ENCODE results near the gene RASGRF1.

The RASGRF1 gene

GRCh38 chr15:79093352-79093935 is 2.9 kb upstream of the RASGRF1 start:
- DNase-seq, result no peak

- DNase-seq, result no peak
Measured at GRCh38 chr15:79092382-79092781, 1.8 kb upstream of the RASGRF1 start.

GRCh38 chr15:79091204-79091867 is 756 bp upstream of the RASGRF1 start:
- no peak for DNase-seq

- no peak for DNase-seq
Measured at GRCh38 chr15:79089890-79090486, 592 bp downstream of the RASGRF1 start.

GRCh38 chr15:79089331-79089889 is 1.2 kb downstream of the RASGRF1 start:
- no peak for DNase-seq

GRCh38 chr15:79088426-79089205 is 2.0 kb downstream of the RASGRF1 start:
- DNase-seq, result no peak

- no peak for DNase-seq
Measured at GRCh38 chr15:79086814-79087213, 3.8 kb downstream of the RASGRF1 start.

GRCh38 chr15:79084308-79084968 is 6.1 kb downstream of the RASGRF1 start:
- no peak for DNase-seq

GRCh38 chr15:79083154-79083553 is 7.4 kb downstream of the RASGRF1 start:
- no peak for DNase-seq

- DNase-seq, result no peak
Measured at GRCh38 chr15:79082363-79083070, 8.1 kb downstream of the RASGRF1 start.

- no peak for DNase-seq
Measured at GRCh38 chr15:79078763-79079410, 11.7 kb downstream of the RASGRF1 start.

- no peak for DNase-seq
Measured at GRCh38 chr15:79078003-79078402, 12.6 kb downstream of the RASGRF1 start.

- no peak for DNase-seq
Measured at GRCh38 chr15:79076661-79077060, 13.9 kb downstream of the RASGRF1 start.

- DNase-seq, result no peak
Measured at GRCh38 chr15:79075256-79075655, 15.3 kb downstream of the RASGRF1 start.

- DNase-seq, result no peak
Measured at GRCh38 chr15:79073336-79073735, 17.2 kb downstream of the RASGRF1 start.

- DNase-seq, result no peak
Measured at GRCh38 chr15:79071901-79072300, 18.7 kb downstream of the RASGRF1 start.

GRCh38 chr15:79068790-79069189 is 21.8 kb downstream of the RASGRF1 start:
- DNase-seq, result no peak

- DNase-seq, result no peak
Measured at GRCh38 chr15:79067969-79068368, 22.6 kb downstream of the RASGRF1 start.

GRCh38 chr15:79067072-79067833 is 23.3 kb downstream of the RASGRF1 start:
- DNase-seq, result no peak

- no peak for DNase-seq
Measured at GRCh38 chr15:79066391-79067071, 24.0 kb downstream of the RASGRF1 start.
